GM12891 (cell line): ENCODE measurements around the gene MED12L.

Experiments used
- POLR2A ChIP-seq: IDR thresholded peaks from 2 replicates; pipeline ENCODE4 v1.6.1; 2011; ENCODE audit warnings: low read depth, low read length, control low read depth
- POLR2AphosphoS5 ChIP-seq: IDR thresholded peaks from 2 replicates; pipeline ENCODE4 v1.6.1; 2011; ENCODE audit warnings: low read depth, low read length, control low read depth
- POU2F2 ChIP-seq: IDR thresholded peaks from 2 replicates; pipeline ENCODE4 v1.6.1; 2011; ENCODE audit warnings: low read depth, mild to moderate bottlenecking, control low read depth, low read length, moderate library complexity
- SPI1 ChIP-seq: IDR thresholded peaks from 2 replicates; pipeline ENCODE4 v1.6.1; 2011; ENCODE audit warnings: low read depth, low read length, control low read depth
- TAF1 ChIP-seq: IDR thresholded peaks from 2 replicates; pipeline ENCODE4 v1.6.1; 2011; ENCODE audit warnings: low read depth, low read length, control low read depth

DNA sequence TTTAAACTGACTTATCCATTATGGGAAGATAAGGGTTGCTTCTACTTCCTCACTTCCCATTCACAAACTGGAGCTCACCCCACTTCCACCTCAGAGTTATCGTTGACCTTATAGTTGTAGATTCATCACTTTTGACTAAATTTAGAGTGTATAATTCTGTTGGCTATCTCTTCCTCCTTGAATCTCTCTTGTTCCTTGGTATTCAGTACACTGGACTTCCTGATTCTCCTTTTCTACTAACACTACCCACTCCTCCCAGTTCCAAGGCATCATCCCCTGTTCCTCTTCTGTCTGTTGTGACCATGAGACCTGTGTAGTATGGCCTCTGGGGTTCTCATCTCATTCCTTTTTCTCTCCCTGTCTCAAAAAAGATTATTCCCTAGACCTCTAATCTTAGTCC, 237.0 kb downstream of the MED12L start:
- TF ChIP-seq POLR2A (no peak), POLR2AphosphoS5 (no peak), SPI1 (no peak), TAF1 (no peak), POU2F2 (no peak)
